Neuronal stem cell (in vitro differentiated cells): ENCODE results near the gene KLK6.

Experiments used
- DNase-seq: peaks from one replicate; pipeline ENCODE4 v3.0.0-alpha.2; 2013; ENCODE audit warnings: low spot score
- H2AFZ ChIP-seq: one replicate; pipeline ENCODE4 v1.6.1; 2013; ENCODE audit warnings: mild to moderate bottlenecking, low read length, inconsistent platforms
- H2AK5ac ChIP-seq: 2 replicates; pipeline ENCODE4 v1.6.1; 2013; ENCODE audit warnings: low read depth, mild to moderate bottlenecking, inconsistent platforms, low read length, moderate library complexity, mixed read lengths
- H2BK120ac ChIP-seq: 2 replicates; pipeline ENCODE4 v1.6.1; 2013; ENCODE audit warnings: low read depth, mild to moderate bottlenecking, inconsistent platforms, low read length, moderate library complexity, mixed read lengths
- H2BK12ac ChIP-seq: one replicate; pipeline ENCODE4 v1.6.1; 2013; ENCODE audit warnings: low read length, inconsistent platforms
- H2BK15ac ChIP-seq: 2 replicates; pipeline ENCODE4 v1.6.1; 2013; ENCODE audit warnings: mild to moderate bottlenecking, low read length, inconsistent platforms, mixed read lengths
- H2BK5ac ChIP-seq: one replicate; pipeline ENCODE4 v1.6.1; 2013; ENCODE audit warnings: inconsistent platforms, mild to moderate bottlenecking, low read length, moderate library complexity
- H3K14ac ChIP-seq: one replicate; pipeline ENCODE4 v1.6.1; 2013; ENCODE audit warnings: low read length, inconsistent platforms
- H3K18ac ChIP-seq: 2 replicates; pipeline ENCODE4 v1.6.1; 2013; ENCODE audit warnings: low read length, inconsistent platforms
- H3K23ac ChIP-seq: 2 replicates; pipeline ENCODE4 v1.6.1; 2013; ENCODE audit warnings: low read depth, mild to moderate bottlenecking, mixed read lengths, low read length, inconsistent platforms; ENCODE audit not compliant: poor library complexity
- H3K27ac ChIP-seq: replicated peaks from 3 replicates; pipeline ENCODE4 v1.5.1; 2013; ENCODE audit warnings: low read length, inconsistent platforms
- H3K27me3 ChIP-seq, 3 experiments: 2 replicates each; pipeline ENCODE4 v1.6.1; 2013; ENCODE audit warnings: low read length in 3 of 3, mild to moderate bottlenecking in 2 of 3, inconsistent platforms in 1 of 3, low read depth in 1 of 3, mixed read lengths in 1 of 3, moderate library complexity in 1 of 3; ENCODE audit not compliant: control insufficient read depth in 3 of 3, insufficient read depth in 3 of 3
- H3K36me3 ChIP-seq, 2 donors: replicated peaks in 1 of 2; 2 replicates each; pipeline ENCODE4 v1.6.1; 2013; ENCODE audit warnings: low read length in 2 of 2; ENCODE audit not compliant: control insufficient read depth in 2 of 2, insufficient read depth in 2 of 2
- H3K4ac ChIP-seq: 2 replicates; pipeline ENCODE4 v1.6.1; 2013; ENCODE audit warnings: inconsistent platforms, mild to moderate bottlenecking, low read length, moderate library complexity
- H3K4me1 ChIP-seq, 2 donors: 1 replicate in 1 of 2; 2 replicates in 1 of 2; pipeline ENCODE4 v1.6.1; 2013; ENCODE audit warnings: low read length in 2 of 2, low read depth in 1 of 2; ENCODE audit not compliant: control insufficient read depth in 2 of 2, insufficient read depth in 1 of 2
- H3K4me2 ChIP-seq: one replicate; pipeline ENCODE4 v1.6.1; 2013; ENCODE audit warnings: mild to moderate bottlenecking, low read length, inconsistent platforms; ENCODE audit not compliant: insufficient read depth, poor library complexity, severe bottlenecking
- H3K4me3 ChIP-seq, 2 donors: 2 replicates each; pipeline ENCODE4 v1.5.1; 2013; ENCODE audit warnings: low read length in 2 of 2, mild to moderate bottlenecking in 2 of 2, inconsistent platforms in 1 of 2, moderate library complexity in 1 of 2
- H3K79me1 ChIP-seq: one replicate; pipeline ENCODE4 v1.6.1; 2013; ENCODE audit warnings: low read depth, mild to moderate bottlenecking, inconsistent platforms, low read length, moderate library complexity
- H3K9ac ChIP-seq: one replicate; pipeline ENCODE4 v1.6.1; 2013; ENCODE audit warnings: mild to moderate bottlenecking, low read depth, low read length, inconsistent platforms; ENCODE audit not compliant: poor library complexity
- H3K9me3 ChIP-seq, 2 donors: replicated peaks in 1 of 2; 2 replicates each; pipeline versions ENCODE3 to v1.6.1; 2013; ENCODE audit warnings: low read length in 2 of 2, mild to moderate bottlenecking in 2 of 2, inconsistent platforms in 1 of 2, low read depth in 1 of 2, mixed read lengths in 1 of 2, moderate library complexity in 1 of 2; ENCODE audit not compliant: control insufficient read depth in 2 of 2, insufficient read depth in 1 of 2
- H4K8ac ChIP-seq: one replicate; pipeline ENCODE4 v1.6.1; 2013; ENCODE audit warnings: low read depth, mild to moderate bottlenecking, inconsistent platforms, low read length, moderate library complexity
- H4K91ac ChIP-seq: one replicate; pipeline ENCODE4 v1.6.1; 2013; ENCODE audit warnings: low read length, low read depth, mild to moderate bottlenecking, inconsistent platforms; ENCODE audit not compliant: poor library complexity
- WGBS, 2 donors: extraction: QIAGEN DNeasy Blood & Tissue Kit; methylation state at CpG; one replicate each; pipeline ENCODE4 v1.1.7; 2013; ENCODE audit warnings: missing lambda C conversion rate in 2 of 2, mixed read lengths in 1 of 2; ENCODE audit not compliant: insufficient read length in 2 of 2, insufficient replicate concordance in 1 of 2; ENCODE audit errors: extremely low coverage in 2 of 2; 5-methylcytosine and 5-hydroxymethylcytosine counted together

KLK6 gene

DNA sequence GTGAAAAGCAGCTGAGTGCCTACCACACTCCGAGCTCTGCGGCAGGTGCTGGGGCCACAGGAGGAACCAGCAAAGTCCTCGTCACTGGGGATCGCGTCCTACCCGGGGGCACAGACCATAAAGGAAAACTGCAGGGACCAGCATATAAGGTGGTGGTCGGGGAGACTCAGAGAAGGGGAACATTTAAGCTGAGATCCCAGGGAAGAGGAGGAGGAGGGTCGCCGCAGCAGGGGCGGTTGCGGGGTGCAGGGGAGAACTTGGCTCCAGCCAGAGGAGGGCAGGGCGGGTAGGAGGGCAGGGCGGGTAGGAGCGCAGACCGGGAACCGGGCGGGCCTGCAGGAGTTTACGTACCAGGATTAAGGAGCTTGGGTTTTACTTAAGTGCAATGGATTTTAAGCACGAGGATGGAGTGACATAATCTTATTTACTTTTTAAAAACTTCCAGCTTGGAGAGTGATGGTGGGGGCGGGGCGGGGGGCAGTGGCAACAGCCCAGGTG is 57.2 kb downstream of the KLK6 start:
- no peak overlapping the region for H3K18ac ChIP-seq
- peaks cover 0 to 3% of the 10 kb centered on the region in 2 donors for H3K4me1 ChIP-seq
- no peak overlapping the region for H2BK15ac ChIP-seq
- no peak overlapping the region for H2BK12ac ChIP-seq
- H3K4me2 ChIP-seq, result no peak overlapping the region
- H3K36me3 ChIP-seq, result no peaks in the 10 kb centered on the region
- no peak overlapping the region for H2AK5ac ChIP-seq
- no peak for DNase-seq
- no peak overlapping the region for H3K23ac ChIP-seq
- WGBS, 2 donors, result no CpG with 5 or more reads among the region's 21 CpGs
- no peaks in the 10 kb centered on the region for H3K79me1 ChIP-seq
- H2BK5ac ChIP-seq, result no peak overlapping the region
- H2BK120ac ChIP-seq, result no peak overlapping the region
- peaks cover 11 to 61% (median 48%) of the 10 kb centered on the region in 3 experiments for H3K27me3 ChIP-seq
- H3K9me3 ChIP-seq, result no peaks in the 10 kb centered on the region
- no peak overlapping the region for H4K91ac ChIP-seq
- H3K27ac ChIP-seq, result no peak overlapping the region
- no peak overlapping the region for H3K4me3 ChIP-seq
- H3K4ac ChIP-seq, result no peak overlapping the region
- H3K9ac ChIP-seq, result no peak overlapping the region
- H4K8ac ChIP-seq, result no peak overlapping the region
- H2AFZ ChIP-seq, result no peak overlapping the region
- no peak overlapping the region for H3K14ac ChIP-seq

DNA sequence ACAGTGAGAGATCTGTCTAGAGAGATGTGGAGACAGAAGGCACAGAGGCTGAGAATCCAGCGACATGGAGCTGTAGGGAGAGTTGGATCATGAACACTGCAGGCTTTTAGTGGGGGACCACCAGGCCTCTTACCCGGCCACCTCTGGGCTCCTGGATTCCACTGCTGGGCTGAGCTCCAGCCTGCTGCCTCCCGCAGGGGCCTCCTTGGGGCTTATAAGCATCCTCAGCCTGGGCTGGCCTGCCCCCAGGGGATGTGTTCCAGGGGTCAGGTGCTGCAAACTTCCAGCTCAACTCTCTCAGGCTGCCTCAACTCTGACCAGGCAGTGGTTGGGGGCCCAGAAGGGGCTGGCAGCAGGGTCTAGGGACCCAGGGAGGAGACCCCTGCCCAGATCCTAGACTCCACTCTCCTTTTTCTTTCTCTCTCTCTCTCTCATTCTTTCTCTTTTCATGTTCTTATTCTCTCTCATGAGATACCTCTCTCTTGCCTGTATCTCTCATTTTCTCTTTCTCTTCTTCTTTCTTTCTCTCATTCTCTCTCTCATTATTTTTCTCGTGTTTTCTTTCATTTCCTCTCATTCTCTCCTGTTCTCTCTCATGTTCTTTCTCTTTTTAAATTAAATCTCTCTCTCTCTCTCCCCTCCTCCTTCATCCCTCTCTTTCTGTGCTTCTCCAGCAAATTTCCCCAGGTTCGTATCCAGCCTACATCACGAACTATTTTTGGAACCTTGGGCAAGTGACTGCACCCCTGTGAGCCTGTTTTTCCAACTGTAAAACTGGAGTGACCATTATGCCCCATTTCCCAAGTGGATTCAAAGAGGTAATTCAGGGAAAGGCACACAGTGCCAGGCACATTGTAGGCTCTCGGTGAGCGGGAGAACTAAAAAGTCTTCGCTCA is 57.9 kb downstream of the KLK6 start, which contains the start of gene KLK4:
Gene KLK4 (minus strand): TSS at position 190 of the 896 bp plus-strand sequence. CDS start 657 bp downstream, outside the sequence.
- WGBS, 2 donors, result 100% methylated on average over 1 of the region's 9 CpGs; no CpG with 5 or more reads in 1 of the 2 donors
- Histone ChIP-seq H3K23ac (no peak within 1 kb of the TSS), H2BK12ac (no peak within 1 kb of the TSS), H3K18ac (peak within 1 kb of the TSS; percentile 12), H3K4ac (no peak within 1 kb of the TSS), H2AK5ac (no peak within 1 kb of the TSS), H3K9ac (no peak within 1 kb of the TSS), H2BK120ac (no peak within 1 kb of the TSS), H2BK15ac (no peak within 1 kb of the TSS), H3K4me3 (no peak within 1 kb of the TSS), H3K36me3 (no peaks in the 10 kb centered on the region), H2AFZ (no peak within 1 kb of the TSS), H3K9me3 (no peaks in the 10 kb centered on the region), H3K27ac (no peak within 1 kb of the TSS), H2BK5ac (no peak within 1 kb of the TSS), H4K8ac (peak within 1 kb of the TSS; percentile 45), H3K79me1 (no peaks in the 10 kb centered on the region), H3K14ac (no peak within 1 kb of the TSS), H3K4me2 (no peak within 1 kb of the TSS), H4K91ac (no peak within 1 kb of the TSS), H3K4me1 (peaks cover 0 to 3% of the 10 kb centered on the region in 2 donors), H3K27me3 (peaks cover 11 to 63% (median 48%) of the 10 kb centered on the region in 3 experiments)
- no peak for DNase-seq

- no peak for DNase-seq
- WGBS, 2 donors, result no CpG with 5 or more reads among the region's 4 CpGs
- no peak overlapping the region for H2BK15ac ChIP-seq
- peak overlapping the region; percentile 12 for H3K18ac ChIP-seq
- no peak overlapping the region for H3K4ac ChIP-seq
- no peak overlapping the region for H3K4me3 ChIP-seq
- no peak overlapping the region for H3K14ac ChIP-seq
- H3K27me3 ChIP-seq, result peaks cover 11 to 63% (median 48%) of the 10 kb centered on the region in 3 experiments
- H3K27ac ChIP-seq, result no peak overlapping the region
- no peaks in the 10 kb centered on the region for H3K36me3 ChIP-seq
- H3K23ac ChIP-seq, result no peak overlapping the region
- H2AK5ac ChIP-seq, result no peak overlapping the region
- no peak overlapping the region for H2BK12ac ChIP-seq
- no peak overlapping the region for H2AFZ ChIP-seq
- peak overlapping the region; percentile 45 for H4K8ac ChIP-seq
- no peak overlapping the region for H4K91ac ChIP-seq
- no peaks in the 10 kb centered on the region for H3K9me3 ChIP-seq
- no peak overlapping the region for H2BK120ac ChIP-seq
- no peak overlapping the region for H2BK5ac ChIP-seq
- no peak overlapping the region for H3K9ac ChIP-seq
- H3K79me1 ChIP-seq, result no peaks in the 10 kb centered on the region
- no peak overlapping the region for H3K4me2 ChIP-seq
- peaks cover 0 to 3% of the 10 kb centered on the region in 2 donors for H3K4me1 ChIP-seq
Measured at GRCh38 chr19:50910722-50911121, 58.7 kb downstream of the KLK6 start.
